Measurements from ENCODE around the gene PARD6G. TPM values are rescaled to one million over a fixed set of nuclear protein-coding genes. Genes with fewer than 3 reads are reported as not detected.

Gene PARD6G
- total and polyA plus RNA-seq, 2 of the 8 experiments (the other 6 are each of a cell fraction or from before 2014, with no cell fraction given), result 11.3 to 17.9 TPM

- no peak overlapping the region for H4K5ac ChIP-seq (ENCODE audit: insufficient read length, low read depth, low read length)
- no peak for DNase-seq (ENCODE audit: low read depth in 1 of 2, low spot score in 2 of 2)
- ChIA-PET CTCF (ENCODE audit: partially characterized antibody) (interaction anchor here (0.6 to 1.6 kb wide), 4 partner anchors 11 to 32 kb away, joined by 4 to 6 read pairs (median 4); no protein-coding TSS in a partner anchor), POLR2A (ENCODE audit: partially characterized antibody) (interaction anchor here (0.7 to 1.0 kb wide), 3 partner anchors 9 to 600 kb away, joined by 3 to 4 read pairs (median 3); no protein-coding TSS in a partner anchor)
- FAIRE-seq, result no peak
- no peak overlapping the region for H3K14ac ChIP-seq (ENCODE audit: insufficient read length)
- H2BK20ac ChIP-seq (ENCODE audit: low read length), result no peak overlapping the region
- no peak overlapping the region for H2BK5ac ChIP-seq (ENCODE audit: low read depth, low read length)
- H2BK12ac ChIP-seq (ENCODE audit: low read depth, low read length), result no peak overlapping the region
- no peak overlapping the region for H3K9ac ChIP-seq (replicated peaks in 1 of 4; ENCODE audit: extremely low read depth in 1 of 4, low read depth in 3 of 4, low read length in 3 of 4)
- H3K79me2 ChIP-seq (ENCODE audit: control insufficient read depth in 1 of 2, insufficient read depth in 2 of 2, low read length in 2 of 2), result peaks cover 13 to 60% of the 10 kb centered on the region in 2 experiments
- no peak overlapping the region for H3K18ac ChIP-seq (ENCODE audit: extremely low read depth, low read length)
- no peak overlapping the region for H3K23ac ChIP-seq (ENCODE audit: insufficient read length)
- H3K4me3 ChIP-seq (ENCODE audit: extremely low read depth in 1 of 4, insufficient read depth in 2 of 4, low read depth in 3 of 4, low read length in 4 of 4), result no peak overlapping the region
- H3K79me1 ChIP-seq (ENCODE audit: low read depth, low read length), result peaks cover 21% of the 10 kb centered on the region
- H2AFZ ChIP-seq (ENCODE audit: low read length), result no peak overlapping the region
- no peaks in the 10 kb centered on the region for H3K27me3 ChIP-seq (replicated peaks in 1 of 4; ENCODE audit: control insufficient read depth in 3 of 4, extremely low read depth in 1 of 4, insufficient read depth in 3 of 4, low read length in 3 of 4)
- H3K9me3 ChIP-seq (ENCODE audit: insufficient read depth in 2 of 2, low read depth in 1 of 2, low read length in 1 of 2), result no peaks in the 10 kb centered on the region
- H4K20me1 ChIP-seq (replicated peaks in 1 of 2; ENCODE audit: control insufficient read depth in 1 of 2, insufficient read depth in 2 of 2, low read length in 2 of 2), result peaks cover 6 to 18% of the 10 kb centered on the region in 2 experiments
- H4K91ac ChIP-seq (replicated peaks; ENCODE audit: insufficient read length, low read length), result no peak overlapping the region
- peaks cover 24 to 64% (median 43%) of the 10 kb centered on the region in 4 experiments for H3K36me3 ChIP-seq (ENCODE audit: control insufficient read depth in 2 of 4, insufficient read depth in 4 of 4, low read length in 3 of 4)
- no peak overlapping the region for H2BK15ac ChIP-seq (ENCODE audit: low read length)
- peaks cover 3 to 10% (median 5%) of the 10 kb centered on the region in 4 experiments; a peak in 6 of 7 replicates for H3K4me1 ChIP-seq (replicated peaks in 1 of 4; ENCODE audit: control insufficient read depth in 3 of 4, insufficient read depth in 4 of 4, low read length in 3 of 4)
- H2BK120ac ChIP-seq (replicated peaks; ENCODE audit: low read depth, low read length), result no peak overlapping the region
- no peak overlapping the region for H3K56ac ChIP-seq (replicated peaks; ENCODE audit: insufficient read length, low read depth, low read length)
- WGBS, 2 experiments (ENCODE audit: extremely low coverage in 1 of 2, insufficient coverage in 1 of 2, insufficient read length in 1 of 2, insufficient replicate concordance in 2 of 2, low coverage in 1 of 2, low lambda C conversion rate in 2 of 2, missing lambda C conversion rate in 1 of 2), result 95% methylated on average over 1 of the region's 1 CpG; no CpG with 5 or more reads in 1 of the 2 experiments
- H3K4me2 ChIP-seq (ENCODE audit: insufficient read depth in 1 of 2, low read depth in 2 of 2, low read length in 2 of 2), result no peak overlapping the region
- H3K4ac ChIP-seq (replicated peaks; ENCODE audit: insufficient read length, low read depth, low read length), result no peak overlapping the region
- H2AK5ac ChIP-seq (ENCODE audit: low read depth, low read length), result no peak overlapping the region
- no peaks in the 10 kb centered on the region for H3K23me2 ChIP-seq (ENCODE audit: low read depth, low read length)
- no peak overlapping the region for H4K8ac ChIP-seq (ENCODE audit: extremely low read depth, insufficient read depth, low read length)
- H3K27ac ChIP-seq (ENCODE audit: low read depth, low read length), result no peak overlapping the region
- TF ChIP-seq E2F6 (IDR thresholded peaks at IDR 0.05) (no peak), TAF7 (optimal IDR thresholded peaks at IDR 0.05; ENCODE audit: borderline replicate concordance, low read depth, low read length) (no peak), ATF3 (IDR thresholded peaks at IDR 0.05; ENCODE audit: insufficient read depth, low read depth, low read length) (no peak), ZNF274 (IDR thresholded peaks at IDR 0.05; ENCODE audit: borderline replicate concordance, extremely low read depth, low read length) (no peak), TEAD4 (IDR thresholded peaks at IDR 0.05; ENCODE audit: low read depth, low read length) (no peak), BRCA1 (IDR thresholded peaks at IDR 0.05; ENCODE audit: low read depth, low read length) (no peak), HDAC2 (IDR thresholded peaks at IDR 0.05; ENCODE audit: borderline replicate concordance in 1 of 2, low read depth in 2 of 2, low read length in 2 of 2) (no peak)
These were observed 114.2 kb downstream of the PARD6G start for GRCh38 chr18:80133124-80133523.

All from H1 (cell line).